Dermis microvascular lymphatic vessel endothelial cell (primary cell): ENCODE measurements around the gene MLLT1. TPM values are rescaled to one million over a fixed set of nuclear protein-coding genes. Genes with fewer than 3 reads are reported as not detected.
A peak's percentile ranks its signal among the peaks of the same experiment; 100 is the strongest.

Experiments used
- DNase-seq, 2 donors: peaks; one replicate each; pipeline versions ENCODE4 v3.0.0 to v3.0.0-alpha.2; 2010; ENCODE audit warnings: low read depth in 2 of 2
- total RNA-seq: library from RNA; depleted of rRNA; stranded (reverse); fragments of >200 nt; gene quantifications from 2 replicates; pipeline ENCODE4 v1.2.1, GENCODE V29; 2014

The MLLT1 gene
- total RNA-seq, 1 donor from 2014 or later, result 3.5 TPM

GRCh38 chr19:6161271-6161850 is 118.4 kb downstream of the MLLT1 start:
- peak in 1 of 2 donors; percentile 7 for DNase-seq

Other genes starting within 250 kb of the MLLT1 start
- gene RFX2, start 169.5 kb downstream of the MLLT1 start, total RNA-seq, result 1.3 and 5.7 TPM in 2 replicates
- not detected in 2 replicates for gene ACSBG2, start 144.3 kb downstream of the MLLT1 start, total RNA-seq
- gene ACER1, start 53.6 kb upstream of the MLLT1 start, total RNA-seq, result not detected in 2 replicates
- 37.6 and 56.3 TPM in 2 replicates for gene CLPP, start 81.6 kb upstream of the MLLT1 start, total RNA-seq
- 20.5 and 30.5 TPM in 2 replicates for gene ALKBH7, start 92.8 kb upstream of the MLLT1 start, total RNA-seq
- 0.64 and 1.0 TPM in 2 replicates for gene PSPN, start 96.0 kb upstream of the MLLT1 start, total RNA-seq
- gene GTF2F1, start 113.2 kb upstream of the MLLT1 start, total RNA-seq, result 35.7 and 43.4 TPM in 2 replicates
- 89.9 and 116 TPM in 2 replicates for gene KHSRP, start 144.8 kb upstream of the MLLT1 start, total RNA-seq
- gene SLC25A41, start 153.8 kb upstream of the MLLT1 start, total RNA-seq, result 0.13 TPM in 2 replicates
- gene SLC25A23, start 179.8 kb upstream of the MLLT1 start, total RNA-seq, result 9.5 and 19.0 TPM in 2 replicates
- gene CRB3, start 184.3 kb upstream of the MLLT1 start, total RNA-seq, result not detected in 2 replicates
- gene DENND1C, start 201.8 kb upstream of the MLLT1 start, total RNA-seq, result not detected in 2 replicates
- not detected in 2 replicates for gene TUBB4A, start 222.3 kb upstream of the MLLT1 start, total RNA-seq